Measurements from ENCODE around the gene TPO.
"Not testable (repeated sequence)": the region's sequence is repeated elsewhere in the genome, so short reads cannot be mapped to it uniquely, and the experiment has no call there.

The TPO gene

DNA sequence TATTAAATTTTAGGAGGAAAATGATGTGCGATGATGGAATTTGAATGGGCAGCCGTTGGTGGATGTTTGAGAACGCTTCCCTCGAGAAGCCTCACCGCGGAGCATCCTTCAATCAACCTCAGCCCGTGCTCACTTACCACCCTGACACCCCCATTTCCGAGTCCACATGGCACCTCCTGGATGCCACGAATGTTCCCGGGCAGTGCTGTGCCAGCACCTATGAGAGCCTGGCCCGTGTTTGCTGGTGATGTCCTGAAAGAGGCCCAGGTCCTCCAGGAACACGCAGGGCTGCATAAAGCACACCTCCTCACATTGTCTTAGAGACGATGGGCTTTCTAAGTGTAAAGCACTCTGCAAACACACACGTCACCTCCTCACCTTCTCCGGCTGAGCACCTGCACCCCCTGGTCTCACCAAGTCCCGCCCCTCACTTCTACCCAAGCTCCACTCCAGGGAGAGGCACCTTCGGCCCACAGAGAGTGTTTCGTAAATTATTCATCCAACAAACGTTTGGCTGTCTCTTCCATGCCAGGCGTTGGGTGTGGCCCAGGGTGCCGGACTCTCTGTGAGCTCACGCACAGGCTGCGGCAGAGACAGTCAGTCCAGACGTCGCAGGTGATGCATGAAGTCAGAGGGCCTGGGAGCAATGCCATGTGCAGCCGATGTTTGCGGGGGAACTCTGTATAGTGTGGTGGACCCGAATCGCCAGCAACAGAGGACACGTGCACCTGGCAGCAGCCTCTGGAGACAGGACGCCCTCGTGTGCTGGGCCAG is 150.0 kb downstream of the TPO start:
- DNase-seq = no peak

- DNase-seq = no peak
These were observed 151.0 kb downstream of the TPO start for GRCh38 chr2:1563943-1564891.

- no peak for DNase-seq
These were observed 154.5 kb downstream of the TPO start for GRCh38 chr2:1567556-1568344.

DNA sequence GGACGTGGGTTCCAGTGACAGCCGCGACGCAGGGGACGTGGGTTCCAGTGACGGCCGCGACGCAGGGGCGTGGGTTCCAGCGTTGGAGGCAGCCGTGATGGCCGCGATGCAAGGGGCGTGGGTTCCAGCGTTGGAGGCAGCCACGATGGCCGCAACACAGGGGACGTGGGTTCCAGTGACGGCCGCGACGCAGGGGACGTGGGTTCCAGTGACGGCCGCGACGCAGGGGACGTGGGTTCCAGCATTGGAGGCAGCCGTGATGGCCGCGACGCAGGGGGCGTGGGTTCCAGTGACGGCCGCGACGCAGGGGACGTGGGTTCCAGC is 155.0 kb downstream of the TPO start:
- not testable (repeated sequence) for DNase-seq

DNA sequence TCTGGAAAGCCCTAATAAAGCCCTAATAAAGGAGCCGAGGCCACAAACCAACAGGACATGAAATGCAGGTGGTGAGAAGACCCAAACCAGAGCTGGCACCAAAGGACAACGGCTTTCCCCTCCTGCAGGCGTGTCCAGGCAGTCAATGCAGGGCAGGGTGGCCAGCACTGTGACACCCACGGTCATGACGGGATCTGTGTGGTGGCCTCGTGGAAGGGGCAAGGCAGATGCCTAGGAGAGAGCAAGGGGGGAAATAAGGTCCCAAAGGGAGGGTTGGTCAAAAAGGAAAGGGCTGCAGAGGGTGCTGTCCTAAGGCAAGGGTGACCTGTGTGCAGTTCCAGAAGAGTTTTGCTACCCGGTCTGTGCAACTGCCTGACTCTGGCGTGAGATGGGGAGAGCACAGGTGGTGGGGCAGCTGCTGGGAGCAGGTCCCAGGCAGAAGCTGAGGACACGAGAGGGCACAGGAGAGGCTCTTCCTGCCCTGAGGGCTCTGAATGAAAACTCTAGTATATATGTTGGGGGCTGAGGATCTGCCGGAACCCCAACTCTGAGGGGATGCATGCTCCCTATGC is 156.7 kb downstream of the TPO start:
- DNase-seq = no peak

DNA sequence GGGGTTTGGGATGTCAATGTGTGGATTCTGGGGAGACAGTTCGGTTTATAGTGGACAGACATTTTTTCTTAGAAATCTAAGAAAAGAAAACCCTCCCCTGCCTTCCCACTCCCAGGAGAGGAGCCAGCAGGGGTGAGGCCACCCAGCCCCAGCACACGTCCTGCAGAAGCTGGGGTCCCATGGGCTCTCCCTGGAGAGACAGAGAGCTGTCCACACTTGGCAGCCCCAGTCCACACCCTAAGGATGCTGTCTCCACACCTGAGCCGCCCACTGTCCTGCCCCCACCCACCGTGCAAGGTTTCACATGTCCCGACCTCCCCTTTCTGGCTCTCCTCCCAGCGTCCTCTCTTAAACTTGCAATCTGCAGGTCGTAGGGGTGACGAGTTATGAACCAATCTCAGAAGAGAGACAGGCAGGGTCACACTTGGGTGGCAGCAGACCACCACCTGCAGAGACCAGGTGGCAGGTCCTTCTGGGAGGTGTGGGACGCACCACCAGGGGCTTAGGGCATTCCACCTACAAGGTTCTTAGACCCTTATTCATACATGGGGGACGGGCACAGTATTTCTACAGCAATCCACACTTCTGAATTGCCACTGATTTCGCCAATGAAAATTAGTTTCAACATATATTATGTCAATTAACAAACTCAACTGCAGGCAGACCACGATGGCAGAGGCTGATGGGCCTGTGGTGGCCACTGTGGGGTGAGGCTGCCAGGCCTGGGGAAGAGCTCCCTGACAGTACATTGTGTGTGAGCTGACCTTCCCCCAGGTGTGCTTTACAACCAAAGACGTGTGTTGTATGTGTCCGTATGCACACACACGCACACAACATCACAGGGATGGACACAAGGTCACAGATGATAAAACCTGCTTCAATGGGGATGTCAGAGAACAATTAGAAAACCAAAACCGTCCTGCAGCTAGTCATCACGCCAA is 158.5 kb downstream of the TPO start:
- DNase-seq = no peak

- no peak for DNase-seq
These were observed 159.4 kb downstream of the TPO start for GRCh38 chr2:1572638-1573037.

- no peak for DNase-seq
These were observed 164.6 kb downstream of the TPO start for GRCh38 chr2:1577846-1578245.

- not testable (repeated sequence) for DNase-seq
These were observed 168.1 kb downstream of the TPO start for GRCh38 chr2:1581257-1581964.

DNA sequence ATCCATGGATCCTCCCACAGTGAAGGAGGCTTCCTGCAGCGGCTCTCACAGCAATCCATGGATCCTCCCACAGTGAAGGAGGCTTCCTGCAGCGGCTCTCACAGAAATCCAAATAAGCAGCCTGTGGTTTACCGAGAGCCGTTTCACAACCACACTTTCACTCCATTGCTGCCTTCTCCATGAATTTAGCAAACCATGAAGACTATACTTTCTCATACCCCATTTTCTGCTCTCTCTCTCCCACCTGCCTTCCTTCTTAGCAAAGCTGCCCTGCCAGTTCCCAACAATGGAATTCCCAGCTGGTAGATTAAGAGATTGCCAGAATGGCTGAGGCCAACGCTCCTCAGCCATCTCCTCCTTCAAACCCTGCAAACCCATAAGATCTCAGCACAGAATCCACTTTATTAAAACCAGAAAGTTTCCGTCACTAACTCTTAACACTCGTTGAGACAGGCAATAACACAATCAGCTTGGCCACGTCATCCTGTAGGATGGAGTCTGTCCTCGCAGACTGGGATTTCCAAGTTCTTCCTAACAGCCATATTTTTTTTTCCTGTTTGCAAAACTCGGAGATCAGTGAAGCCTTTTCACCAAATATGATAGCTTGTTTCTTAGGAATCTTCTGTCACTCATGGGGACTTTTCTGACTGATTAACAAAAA is 168.8 kb downstream of the TPO start:
- DNase-seq = no peak

- no peak for DNase-seq
These were observed 169.7 kb downstream of the TPO start for GRCh38 chr2:1582891-1583341.

- no peak for DNase-seq
These were observed 170.8 kb downstream of the TPO start for GRCh38 chr2:1584051-1584531.

GRCh38 chr2:1584691-1585485 is 171.6 kb downstream of the TPO start:
- DNase-seq = no peak

GRCh38 chr2:1585635-1586034 is 172.4 kb downstream of the TPO start:
- no peak for DNase-seq

GRCh38 chr2:1586251-1586922 is 173.1 kb downstream of the TPO start:
- DNase-seq = no peak

DNA sequence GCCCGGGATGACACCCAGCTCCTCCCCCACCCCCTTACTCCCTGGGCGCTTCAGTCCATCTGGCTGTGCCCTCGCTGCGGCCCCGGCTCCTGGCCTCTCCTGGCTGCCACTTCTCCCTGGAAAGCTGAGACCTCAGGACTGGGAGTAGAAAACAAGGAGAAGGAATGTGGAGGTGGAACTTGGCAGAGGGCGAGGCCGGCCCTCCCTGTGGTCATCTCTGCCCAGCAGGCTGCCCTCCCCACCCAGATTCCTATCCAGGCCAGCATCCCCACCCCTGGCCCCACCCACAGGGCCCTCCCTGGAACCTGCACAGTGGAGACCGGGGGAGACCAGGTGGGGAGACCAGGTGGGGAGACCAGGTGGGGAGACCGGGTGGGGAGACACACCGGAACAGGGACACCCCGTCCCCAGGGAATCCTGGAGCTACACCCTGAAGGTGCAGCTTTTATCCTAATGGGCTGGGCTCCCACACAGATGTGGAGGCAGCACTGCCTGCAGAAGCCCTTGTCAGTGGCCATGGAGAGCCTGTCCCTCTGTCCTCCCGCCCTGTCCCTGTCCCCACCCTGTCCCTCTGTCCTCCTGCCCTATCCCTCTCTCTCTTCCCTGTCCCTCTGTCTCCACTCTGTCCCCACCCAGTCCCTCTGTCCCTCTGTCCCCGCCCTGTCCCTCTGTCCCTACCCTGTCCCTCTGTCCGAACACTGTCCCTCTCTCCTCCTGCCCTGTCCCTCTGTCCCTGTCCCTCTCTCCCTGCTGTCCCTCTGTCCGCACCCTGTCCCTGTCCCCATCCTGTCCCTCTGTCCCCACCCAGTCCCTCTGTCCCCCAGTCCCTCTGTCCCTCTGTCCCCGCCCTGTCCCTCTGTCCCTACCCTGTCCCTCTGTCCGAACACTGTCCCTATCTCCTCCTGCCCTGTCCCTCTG is 173.9 kb downstream of the TPO start:
- no peak for DNase-seq
